ENCODE results near the gene TNFSF8.

GRCh38 chr9:114895521-114895991 is 34.8 kb downstream of the TNFSF8 start:
- TF ChIP-seq CTCF (IDR thresholded peaks at IDR 0.05): no peak
- no peak for TF ChIP-seq SIN3A (IDR thresholded peaks at IDR 0.05; ENCODE audit: borderline replicate concordance, insufficient read depth, low read depth, low read length)
- no peak for TF ChIP-seq REST (IDR thresholded peaks at IDR 0.05; ENCODE audit: insufficient read depth in 1 of 2, low read depth in 2 of 2, low read length in 1 of 2)
- no peak for TF ChIP-seq POLR2AphosphoS5 (IDR thresholded peaks at IDR 0.05; ENCODE audit: low read depth, low read length)
- TF ChIP-seq TCF7L2 (IDR thresholded peaks at IDR 0.05; ENCODE audit: low read depth, low read length): no peak

Measured in Panc1 (cell line).